Breast epithelium (tissue), 3 donors: ENCODE measurements around the gene RELN.

Source experiments
- CTCF ChIP-seq, 3 donors: fragments of 450-650 bp; IDR thresholded peaks; one replicate each; pipeline ENCODE4 v1.5.1; 2016 to 2017; ENCODE audit warnings: antibody characterized with exemption in 3 of 3, mild to moderate bottlenecking in 3 of 3, moderate library complexity in 3 of 3
- POLR2A ChIP-seq: fragments of 450-650 bp; IDR thresholded peaks from one replicate; pipeline ENCODE4 v1.6.1; 2016; ENCODE audit warnings: antibody characterized with exemption, mild to moderate bottlenecking, moderate library complexity
- POLR2AphosphoS5 ChIP-seq, 3 donors: sonication (generic); formaldehyde crosslinking; IDR thresholded peaks; one replicate each; pipeline ENCODE4 v1.6.1; 2017; ENCODE audit warnings: antibody characterized with exemption in 3 of 3

GRCh38 chr7:103717574-103717973, 271.9 kb downstream of the RELN start:
- TF ChIP-seq CTCF (IDR thresholded peaks at IDR 0.05) = no peak
- TF ChIP-seq POLR2A = no peak
- TF ChIP-seq POLR2AphosphoS5 (IDR thresholded peaks at IDR 0.05) = no peak
